ENCODE measurements around the gene ARHGAP19.

DNA sequence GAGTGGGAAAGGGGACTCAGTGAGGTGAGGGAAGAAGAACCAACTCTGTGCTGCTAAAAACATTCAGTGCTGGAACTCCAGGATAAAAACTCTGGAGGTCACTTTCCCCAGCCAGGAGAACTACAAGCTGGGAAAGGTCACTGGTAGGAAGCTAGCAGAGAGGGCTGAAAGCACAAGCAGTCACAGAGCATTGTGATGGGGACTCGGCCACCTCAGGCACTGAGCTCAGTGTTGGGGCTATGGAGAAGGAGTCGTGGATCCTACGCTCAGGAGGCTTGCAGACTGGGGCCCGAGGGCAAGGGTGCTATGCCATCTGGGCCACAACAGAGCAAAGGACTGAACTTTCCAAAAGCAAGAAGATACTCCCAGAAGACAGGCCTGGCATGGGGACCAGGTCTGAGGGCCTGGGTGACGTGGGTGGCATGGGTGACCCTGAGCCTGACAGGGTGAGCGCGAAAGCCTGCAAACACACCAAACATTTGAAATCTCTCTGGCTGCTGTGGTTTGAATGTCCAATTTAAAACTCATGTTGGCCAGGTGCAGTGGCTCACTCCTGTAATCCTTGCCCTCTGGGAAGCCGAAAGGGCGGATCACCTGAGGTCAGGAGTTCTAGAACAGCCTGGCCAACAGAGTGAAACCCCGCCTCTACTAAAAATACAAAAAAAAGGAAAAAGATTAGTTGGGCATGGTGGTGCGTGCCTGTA is 9.8 kb upstream of the ARHGAP19 start:
- TF ChIP-seq CHD2 (IDR thresholded peaks at IDR 0.05; ENCODE audit: low read length, partially characterized antibody): no peak
- no peak for TF ChIP-seq SMC3 (IDR thresholded peaks at IDR 0.05; ENCODE audit: low read depth, low read length)
- TF ChIP-seq, protein P1, sequence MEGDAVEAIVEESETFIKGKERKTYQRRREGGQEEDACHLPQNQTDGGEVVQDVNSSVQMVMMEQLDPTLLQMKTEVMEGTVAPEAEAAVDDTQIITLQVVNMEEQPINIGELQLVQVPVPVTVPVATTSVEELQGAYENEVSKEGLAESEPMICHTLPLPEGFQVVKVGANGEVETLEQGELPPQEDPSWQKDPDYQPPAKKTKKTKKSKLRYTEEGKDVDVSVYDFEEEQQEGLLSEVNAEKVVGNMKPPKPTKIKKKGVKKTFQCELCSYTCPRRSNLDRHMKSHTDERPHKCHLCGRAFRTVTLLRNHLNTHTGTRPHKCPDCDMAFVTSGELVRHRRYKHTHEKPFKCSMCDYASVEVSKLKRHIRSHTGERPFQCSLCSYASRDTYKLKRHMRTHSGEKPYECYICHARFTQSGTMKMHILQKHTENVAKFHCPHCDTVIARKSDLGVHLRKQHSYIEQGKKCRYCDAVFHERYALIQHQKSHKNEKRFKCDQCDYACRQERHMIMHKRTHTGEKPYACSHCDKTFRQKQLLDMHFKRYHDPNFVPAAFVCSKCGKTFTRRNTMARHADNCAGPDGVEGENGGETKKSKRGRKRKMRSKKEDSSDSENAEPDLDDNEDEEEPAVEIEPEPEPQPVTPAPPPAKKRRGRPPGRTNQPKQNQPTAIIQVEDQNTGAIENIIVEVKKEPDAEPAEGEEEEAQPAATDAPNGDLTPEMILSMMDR (IDR thresholded peaks at IDR 0.05): no peak
